ENCODE measurements around the gene CCR5.
A peak's percentile ranks its signal among the peaks of the same experiment; 100 is the strongest.

Gene CCR5

GRCh38 chr3:46359733-46360493 lies 10.8 kb upstream of the CCR5 start:
- peak; percentile 61 for DNase-seq

GRCh38 chr3:46360907-46361306 lies 9.8 kb upstream of the CCR5 start:
- peak; percentile 17 for DNase-seq

- DNase-seq, result peak; percentile 78
These were observed 9.1 kb upstream of the CCR5 start for GRCh38 chr3:46361408-46362283.

GRCh38 chr3:46365041-46365440 lies 5.7 kb upstream of the CCR5 start:
- DNase-seq, result no peak

- no peak for DNase-seq
These were observed 4.8 kb upstream of the CCR5 start for GRCh38 chr3:46365737-46366524.

GRCh38 chr3:46367811-46368210 lies 2.9 kb upstream of the CCR5 start:
- DNase-seq, result no peak

GRCh38 chr3:46368569-46368968 lies 2.2 kb upstream of the CCR5 start:
- peak; percentile 18 for DNase-seq

- no peak for DNase-seq
These were observed 1.6 kb upstream of the CCR5 start for GRCh38 chr3:46369151-46369550.

GRCh38 chr3:46369675-46370132 lies 1.0 kb upstream of the CCR5 start:
- no peak for DNase-seq

GRCh38 chr3:46371519-46372340 lies 984 bp downstream of the CCR5 start:
- DNase-seq, result no peak

GRCh38 chr3:46372492-46373359 lies 2.0 kb downstream of the CCR5 start:
- DNase-seq, result peak; percentile 36

- no peak for DNase-seq
These were observed 4.0 kb downstream of the CCR5 start for GRCh38 chr3:46374755-46375154.

- DNase-seq, result no peak
These were observed 4.5 kb downstream of the CCR5 start for GRCh38 chr3:46375218-46375617.

- DNase-seq, result no peak
These were observed 5.1 kb downstream of the CCR5 start for GRCh38 chr3:46375814-46376213.

GRCh38 chr3:46378426-46378942 lies 7.7 kb downstream of the CCR5 start:
- peak; percentile 57 for DNase-seq

- DNase-seq, result no peak
These were observed 9.9 kb downstream of the CCR5 start for GRCh38 chr3:46380471-46381221.

GRCh38 chr3:46381625-46382024 lies 10.9 kb downstream of the CCR5 start:
- DNase-seq, result no peak

GRCh38 chr3:46383211-46383950 lies 12.6 kb downstream of the CCR5 start:
- DNase-seq, result no peak

GRCh38 chr3:46383951-46384330 lies 13.2 kb downstream of the CCR5 start:
- DNase-seq, result no peak

- DNase-seq, result peak; percentile 72
These were observed 15.5 kb downstream of the CCR5 start for GRCh38 chr3:46386205-46386604.
